ENCODE data around the gene ZNF474. TPM values are rescaled to one million over a fixed set of nuclear protein-coding genes. Genes with fewer than 3 reads are reported as not detected.

The ZNF474 gene
- total RNA-seq, 2 experiments from 2014 or later = 0.28 TPM; not detected in 1

GRCh38 chr5:122111460-122111859, 17.9 kb upstream of the ZNF474 start:
- H3K36me3 Mint-ChIP-seq (ENCODE audit: low read depth) = no peaks in the 10 kb centered on the region
- DNase-seq (no peak), ATAC-seq (ENCODE audit: poor library complexity) (no peak)
- no peak for TF ChIP-seq CTCF (IDR thresholded peaks at IDR 0.05)
- H3K27me3 ChIP-seq (ENCODE audit: control insufficient read depth in 1 of 2, insufficient read depth in 2 of 2, low read length in 2 of 2) = no peaks in the 10 kb centered on the region
- no peaks in the 10 kb centered on the region for H3K4me1 Mint-ChIP-seq (ENCODE audit: low read depth)
- H3K27ac ChIP-seq (ENCODE audit: low read depth in 1 of 2, low read length in 2 of 2) = no peak overlapping the region
- H3K9me3 ChIP-seq (ENCODE audit: control insufficient read depth in 1 of 2, insufficient read depth in 1 of 2, low read length in 2 of 2) = no peaks in the 10 kb centered on the region
- H3K4me3 Mint-ChIP-seq = no peak overlapping the region
- H3K27me3 Mint-ChIP-seq = peaks cover 4% of the 10 kb centered on the region
- ChIA-PET CTCF (no interaction called here), POLR2A (no interaction called here)
- H3K4me3 ChIP-seq (ENCODE audit: low read length) = no peak overlapping the region
- H3K27ac Mint-ChIP-seq = no peak overlapping the region
- intact Hi-C loops (cut with DNase I, micrococcal nuclease) = no loop called here
- H3K9me3 Mint-ChIP-seq = no peaks in the 10 kb centered on the region
- H3K4me1 ChIP-seq (ENCODE audit: insufficient read depth, low read length) = no peaks in the 10 kb centered on the region
- H3K36me3 ChIP-seq (ENCODE audit: insufficient read depth, low read length) = no peaks in the 10 kb centered on the region

- Mint-ChIP-seq H3K36me3 (ENCODE audit: low read depth) (no peaks in the 10 kb centered on the region), H3K9me3 (no peaks in the 10 kb centered on the region), H3K4me1 (ENCODE audit: low read depth) (no peaks in the 10 kb centered on the region), H3K4me3 (no peak overlapping the region), H3K27me3 (peaks cover 4% of the 10 kb centered on the region), H3K27ac (no peak overlapping the region)
- no peaks in the 10 kb centered on the region for H3K27me3 ChIP-seq (ENCODE audit: control insufficient read depth in 1 of 2, insufficient read depth in 2 of 2, low read length in 2 of 2)
- ChIA-PET CTCF (no interaction called here), POLR2A (no interaction called here)
- H3K36me3 ChIP-seq (ENCODE audit: insufficient read depth, low read length) = no peaks in the 10 kb centered on the region
- H3K4me1 ChIP-seq (ENCODE audit: insufficient read depth, low read length) = no peaks in the 10 kb centered on the region
- ATAC-seq (ENCODE audit: poor library complexity) = no peak
- no peak overlapping the region for H3K4me3 ChIP-seq (ENCODE audit: low read length)
- intact Hi-C loops (cut with DNase I, micrococcal nuclease) = no loop called here
- H3K27ac ChIP-seq (ENCODE audit: low read depth in 1 of 2, low read length in 2 of 2) = no peak overlapping the region
- H3K9me3 ChIP-seq (ENCODE audit: control insufficient read depth in 1 of 2, insufficient read depth in 1 of 2, low read length in 2 of 2) = no peaks in the 10 kb centered on the region
- no peak for TF ChIP-seq CTCF (IDR thresholded peaks at IDR 0.05)
- no peak for DNase-seq
Measured at GRCh38 chr5:122112063-122112462, 17.3 kb upstream of the ZNF474 start.

- Mint-ChIP-seq H3K27me3 (no peaks in the 10 kb centered on the region), H3K9me3 (no peaks in the 10 kb centered on the region), H3K4me3 (no peak overlapping the region), H3K4me1 (ENCODE audit: low read depth) (no peaks in the 10 kb centered on the region), H3K36me3 (ENCODE audit: low read depth) (no peaks in the 10 kb centered on the region), H3K27ac (no peak overlapping the region)
- POLR2A ChIA-PET = no interaction called here
- no peak for TF ChIP-seq CTCF (IDR thresholded peaks at IDR 0.05)
- H3K4me3 ChIP-seq (ENCODE audit: low read length) = no peak overlapping the region
- H3K36me3 ChIP-seq (ENCODE audit: insufficient read depth, low read length) = no peaks in the 10 kb centered on the region
- ATAC-seq (ENCODE audit: poor library complexity) = no peak
- CTCF ChIA-PET = no interaction called here
- no peaks in the 10 kb centered on the region for H3K4me1 ChIP-seq (ENCODE audit: insufficient read depth, low read length)
- DNase-seq = no peak
- intact Hi-C loops (cut with DNase I, micrococcal nuclease) = no loop called here
- no peak overlapping the region for H3K27ac ChIP-seq (ENCODE audit: low read depth in 1 of 2, low read length in 2 of 2)
- H3K9me3 ChIP-seq (ENCODE audit: control insufficient read depth in 1 of 2, insufficient read depth in 1 of 2, low read length in 2 of 2) = no peaks in the 10 kb centered on the region
- no peaks in the 10 kb centered on the region for H3K27me3 ChIP-seq (ENCODE audit: control insufficient read depth in 1 of 2, insufficient read depth in 2 of 2, low read length in 2 of 2)
Measured at GRCh38 chr5:122112733-122113558, 16.4 kb upstream of the ZNF474 start.

Data from CD4-positive, alpha-beta T cell (primary cell).